HEK293 (cell line): ENCODE measurements around the gene FDX2.
A peak's percentile ranks its signal among the peaks of the same experiment; 100 is the strongest.

Source experiments
- IKZF3 ChIP-seq: fragments of 450-650 bp; IDR thresholded peaks from 2 replicates; pipeline ENCODE4 v1.5.0; 2018; ENCODE audit warnings: missing biosample characterization, mild to moderate bottlenecking, missing genetic modification characterization, moderate library complexity
- KLF7 ChIP-seq: fragments of 450-650 bp; formaldehyde crosslinking; IDR thresholded peaks from 2 replicates; pipeline ENCODE4 v1.5.1; 2016; ENCODE audit warnings: missing biosample characterization, missing genetic modification characterization, borderline replicate concordance
- OVOL3 ChIP-seq: fragments of 450-650 bp; formaldehyde crosslinking; IDR thresholded peaks from 2 replicates; pipeline ENCODE4 v1.5.1; 2016; ENCODE audit warnings: missing biosample characterization, missing genetic modification characterization
- PRDM1 ChIP-seq: fragments of 450-650 bp; formaldehyde crosslinking; IDR thresholded peaks from 2 replicates; pipeline ENCODE4; 2016; ENCODE audit warnings: missing biosample characterization, missing genetic modification characterization
- TCF7L2 ChIP-seq: IDR thresholded peaks from 2 replicates; pipeline ENCODE4 v1.6.1; 2011; ENCODE audit warnings: low read depth, mild to moderate bottlenecking, inconsistent platforms, low read length, moderate library complexity, borderline replicate concordance
- TRIM28 ChIP-seq: IDR thresholded peaks from 2 replicates; pipeline ENCODE4 v1.6.1; 2011; ENCODE audit warnings: low read length, control low read depth, borderline replicate concordance
- ZBTB20 ChIP-seq: fragments of 450-650 bp; formaldehyde crosslinking; IDR thresholded peaks from 2 replicates; pipeline ENCODE4 v1.5.1; 2016; ENCODE audit warnings: missing biosample characterization, missing genetic modification characterization
- ZBTB48 ChIP-seq: fragments of 450-650 bp; formaldehyde crosslinking; IDR thresholded peaks from 2 replicates; pipeline ENCODE4 v1.5.1; 2016; ENCODE audit warnings: missing biosample characterization, missing genetic modification characterization
- ZEB2 ChIP-seq: fragments of 450-650 bp; formaldehyde crosslinking; IDR thresholded peaks from 2 replicates; pipeline ENCODE4 v1.5.1; 2016; ENCODE audit warnings: missing biosample characterization, missing genetic modification characterization
- ZNF157 ChIP-seq: fragments of 450-650 bp; formaldehyde crosslinking; IDR thresholded peaks from 2 replicates; pipeline ENCODE4 v1.5.1; 2016; ENCODE audit warnings: missing biosample characterization, missing genetic modification characterization
- ZNF223 ChIP-seq: fragments of 450-650 bp; formaldehyde crosslinking; IDR thresholded peaks from 2 replicates; pipeline ENCODE4 v1.5.1; 2016; ENCODE audit warnings: missing biosample characterization, missing genetic modification characterization
- ZNF341 ChIP-seq: fragments of 450-650 bp; formaldehyde crosslinking; IDR thresholded peaks from 2 replicates; pipeline ENCODE4; 2016; ENCODE audit warnings: low read depth, missing biosample characterization, missing genetic modification characterization
- ZNF350 ChIP-seq: fragments of 450-650 bp; formaldehyde crosslinking; IDR thresholded peaks from 2 replicates; pipeline ENCODE4 v1.5.0; 2017; ENCODE audit warnings: missing biosample characterization, mild to moderate bottlenecking, missing genetic modification characterization
- ZNF37A ChIP-seq: fragments of 450-650 bp; IDR thresholded peaks from 2 replicates; pipeline ENCODE4 v1.5.1; 2018; ENCODE audit warnings: missing biosample characterization, missing genetic modification characterization
- ZNF394 ChIP-seq: fragments of 450-650 bp; formaldehyde crosslinking; IDR thresholded peaks from 2 replicates; pipeline ENCODE4 v1.5.1; 2016; ENCODE audit warnings: missing biosample characterization, missing genetic modification characterization, mild to moderate bottlenecking, moderate library complexity, borderline replicate concordance
- ZNF426 ChIP-seq: fragments of 450-650 bp; formaldehyde crosslinking; IDR thresholded peaks from 2 replicates; pipeline ENCODE4 v1.5.1; 2017; ENCODE audit warnings: missing biosample characterization, missing genetic modification characterization, mild to moderate bottlenecking, inconsistent platforms, moderate library complexity
- ZNF600 ChIP-seq: fragments of 450-650 bp; formaldehyde crosslinking; IDR thresholded peaks from 2 replicates; pipeline ENCODE4 v1.5.1; 2016; ENCODE audit warnings: missing biosample characterization, missing genetic modification characterization
- ZNF624 ChIP-seq: fragments of 450-650 bp; formaldehyde crosslinking; IDR thresholded peaks from 2 replicates; pipeline ENCODE4 v1.5.1; 2017; ENCODE audit warnings: missing biosample characterization, missing genetic modification characterization
- ZNF629 ChIP-seq: fragments of 450-650 bp; formaldehyde crosslinking; IDR thresholded peaks from 2 replicates; pipeline ENCODE4 v1.5.1; 2017; ENCODE audit warnings: missing biosample characterization, missing genetic modification characterization
- ZNF660 ChIP-seq: fragments of 450-650 bp; IDR thresholded peaks from 2 replicates; pipeline ENCODE4 v1.5.1; 2018; ENCODE audit warnings: missing biosample characterization, mild to moderate bottlenecking, missing genetic modification characterization
- ZNF76 ChIP-seq: fragments of 450-650 bp; formaldehyde crosslinking; IDR thresholded peaks from 2 replicates; pipeline ENCODE4; 2016; ENCODE audit warnings: low read depth, missing biosample characterization, missing genetic modification characterization, borderline replicate concordance
- ZNF792 ChIP-seq: fragments of 450-650 bp; formaldehyde crosslinking; IDR thresholded peaks from 2 replicates; pipeline ENCODE4 v1.5.1; 2016; ENCODE audit warnings: missing biosample characterization, missing genetic modification characterization
- ZNF837 ChIP-seq: fragments of 450-650 bp; formaldehyde crosslinking; IDR thresholded peaks from 2 replicates; pipeline ENCODE4 v1.5.1; 2016; ENCODE audit warnings: missing biosample characterization, missing genetic modification characterization
- ZSCAN30 ChIP-seq: fragments of 450-650 bp; IDR thresholded peaks from 2 replicates; pipeline ENCODE4 v1.5.1; 2018; ENCODE audit warnings: missing biosample characterization, mild to moderate bottlenecking, missing genetic modification characterization, moderate library complexity
- TF ChIP-seq, protein P1 (sequence below): fragments of 450-650 bp; formaldehyde crosslinking; IDR thresholded peaks from 2 replicates; pipeline ENCODE4 v1.5.1; 2017; ENCODE audit warnings: missing biosample characterization, mild to moderate bottlenecking, missing genetic modification characterization, moderate library complexity
- TF ChIP-seq, protein P2 (sequence below): fragments of 450-650 bp; formaldehyde crosslinking; IDR thresholded peaks from 2 replicates; pipeline ENCODE4; 2016; ENCODE audit warnings: missing biosample characterization, missing genetic modification characterization
- TF ChIP-seq, protein P3 (sequence below): fragments of 450-650 bp; formaldehyde crosslinking; IDR thresholded peaks from 2 replicates; pipeline ENCODE4 v1.5.1; 2016; ENCODE audit warnings: missing biosample characterization, missing genetic modification characterization
- TF ChIP-seq, protein P4 (sequence below): fragments of 450-650 bp; formaldehyde crosslinking; IDR thresholded peaks from 2 replicates; pipeline ENCODE4 v1.5.1; 2016; ENCODE audit warnings: missing biosample characterization, missing genetic modification characterization
- TF ChIP-seq, protein P5 (sequence below): fragments of 450-650 bp; formaldehyde crosslinking; IDR thresholded peaks from 2 replicates; pipeline ENCODE4 v1.5.1; 2016; ENCODE audit warnings: missing biosample characterization, missing genetic modification characterization
- TF ChIP-seq, protein P6 (sequence below): fragments of 450-650 bp; IDR thresholded peaks from 2 replicates; pipeline ENCODE4 v1.5.1; 2018; ENCODE audit warnings: missing biosample characterization, missing genetic modification characterization

Gene FDX2

DNA sequence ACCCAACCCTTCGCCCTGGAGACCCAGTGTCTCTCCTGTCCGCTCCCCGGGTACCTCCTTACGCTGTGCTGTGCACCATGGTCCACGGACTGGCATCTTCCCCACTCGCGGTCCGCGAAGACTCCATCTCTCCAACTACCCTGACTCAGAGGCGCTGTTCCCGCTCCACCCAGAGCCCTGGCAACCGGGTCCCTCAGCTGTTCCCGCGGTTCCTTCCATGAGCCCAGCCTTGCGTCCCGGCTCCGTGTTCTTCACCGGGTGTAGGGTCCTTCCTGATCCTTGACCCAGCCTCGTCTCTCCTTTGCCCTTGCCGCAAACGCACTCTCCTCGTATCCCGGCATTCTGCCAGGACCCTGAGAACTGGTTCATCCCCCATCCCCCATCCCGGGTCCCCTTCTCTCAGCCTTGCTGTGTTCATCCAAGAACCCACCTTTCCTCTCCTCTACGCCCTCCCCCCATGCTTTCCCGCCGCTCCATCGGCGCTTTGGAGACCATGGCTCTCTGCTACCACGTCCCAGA, 25.4 kb downstream of the FDX2 start (continued):
- TF ChIP-seq, protein P1, sequence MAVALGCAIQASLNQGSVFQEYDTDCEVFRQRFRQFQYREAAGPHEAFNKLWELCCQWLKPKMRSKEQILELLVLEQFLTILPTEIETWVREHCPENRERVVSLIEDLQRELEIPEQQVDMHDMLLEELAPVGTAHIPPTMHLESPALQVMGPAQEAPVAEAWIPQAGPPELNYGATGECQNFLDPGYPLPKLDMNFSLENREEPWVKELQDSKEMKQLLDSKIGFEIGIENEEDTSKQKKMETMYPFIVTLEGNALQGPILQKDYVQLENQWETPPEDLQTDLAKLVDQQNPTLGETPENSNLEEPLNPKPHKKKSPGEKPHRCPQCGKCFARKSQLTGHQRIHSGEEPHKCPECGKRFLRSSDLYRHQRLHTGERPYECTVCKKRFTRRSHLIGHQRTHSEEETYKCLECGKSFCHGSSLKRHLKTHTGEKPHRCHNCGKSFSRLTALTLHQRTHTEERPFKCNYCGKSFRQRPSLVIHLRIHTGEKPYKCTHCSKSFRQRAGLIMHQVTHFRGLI (tag by site-specific recombination): no peak
- TF ChIP-seq ZNF426 (tag by site-specific recombination) (no peak), ZNF37A (tag by site-specific recombination) (no peak), PRDM1 (tag by site-specific recombination) (no peak), ZBTB48 (peak; percentile 56; the same call in 1 of the 2 replicates), ZNF837 (tag by site-specific recombination) (no peak), ZNF157 (no peak), TRIM28 (no peak), ZNF223 (tag by site-specific recombination) (no peak), OVOL3 (no peak), ZNF341 (tag by site-specific recombination) (peak; percentile 98), ZNF76 (peak; percentile 88), ZNF629 (tag by site-specific recombination) (0 out of 2 replicates have a peak, but pooled peaks have one; percentile 10), KLF7 (tag by site-specific recombination) (no peak), ZSCAN30 (tag by site-specific recombination) (no peak), ZNF394 (tag by site-specific recombination) (no peak), ZNF600 (tag by site-specific recombination) (peak; percentile 92), ZNF660 (tag by site-specific recombination) (no peak), IKZF3 (peak; percentile 22; the same call in 1 of the 2 replicates), ZNF350 (tag by site-specific recombination) (no peak), TCF7L2 (no peak), ZBTB20 (tag by site-specific recombination) (peak; percentile 84), ZNF624 (tag by site-specific recombination) (no peak), ZNF792 (tag by site-specific recombination) (no peak), ZEB2 (tag by site-specific recombination) (no peak)
- TF ChIP-seq, protein P2, sequence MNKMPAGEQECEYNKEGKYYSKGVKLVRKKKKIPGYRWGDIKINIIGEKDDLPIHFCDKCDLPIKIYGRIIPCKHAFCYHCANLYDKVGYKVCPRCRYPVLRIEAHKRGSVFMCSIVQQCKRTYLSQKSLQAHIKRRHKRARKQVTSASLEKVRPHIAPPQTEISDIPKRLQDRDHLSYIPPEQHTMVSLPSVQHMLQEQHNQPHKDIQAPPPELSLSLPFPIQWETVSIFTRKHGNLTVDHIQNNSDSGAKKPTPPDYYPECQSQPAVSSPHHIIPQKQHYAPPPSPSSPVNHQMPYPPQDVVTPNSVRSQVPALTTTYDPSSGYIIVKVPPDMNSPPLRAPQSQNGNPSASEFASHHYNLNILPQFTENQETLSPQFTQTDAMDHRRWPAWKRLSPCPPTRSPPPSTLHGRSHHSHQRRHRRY (tag by site-specific recombination): no peak
- TF ChIP-seq, protein P3, sequence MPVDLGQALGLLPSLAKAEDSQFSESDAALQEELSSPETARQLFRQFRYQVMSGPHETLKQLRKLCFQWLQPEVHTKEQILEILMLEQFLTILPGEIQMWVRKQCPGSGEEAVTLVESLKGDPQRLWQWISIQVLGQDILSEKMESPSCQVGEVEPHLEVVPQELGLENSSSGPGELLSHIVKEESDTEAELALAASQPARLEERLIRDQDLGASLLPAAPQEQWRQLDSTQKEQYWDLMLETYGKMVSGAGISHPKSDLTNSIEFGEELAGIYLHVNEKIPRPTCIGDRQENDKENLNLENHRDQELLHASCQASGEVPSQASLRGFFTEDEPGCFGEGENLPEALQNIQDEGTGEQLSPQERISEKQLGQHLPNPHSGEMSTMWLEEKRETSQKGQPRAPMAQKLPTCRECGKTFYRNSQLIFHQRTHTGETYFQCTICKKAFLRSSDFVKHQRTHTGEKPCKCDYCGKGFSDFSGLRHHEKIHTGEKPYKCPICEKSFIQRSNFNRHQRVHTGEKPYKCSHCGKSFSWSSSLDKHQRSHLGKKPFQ: no peak
- TF ChIP-seq, protein P4, sequence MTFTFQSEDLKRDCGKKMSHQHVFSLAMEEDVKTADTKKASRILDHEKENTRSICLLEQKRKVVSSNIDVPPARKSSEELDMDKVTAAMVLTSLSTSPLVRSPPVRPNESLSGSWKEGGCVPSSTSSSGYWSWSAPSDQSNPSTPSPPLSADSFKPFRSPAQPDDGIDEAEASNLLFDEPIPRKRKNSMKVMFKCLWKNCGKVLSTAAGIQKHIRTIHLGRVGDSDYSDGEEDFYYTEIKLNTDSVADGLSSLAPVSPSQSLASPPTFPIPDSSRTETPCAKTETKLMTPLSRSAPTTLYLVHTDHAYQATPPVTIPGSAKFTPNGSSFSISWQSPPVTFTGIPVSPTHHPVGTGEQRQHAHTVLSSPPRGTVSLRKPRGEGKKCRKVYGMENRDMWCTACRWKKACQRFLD (tag by site-specific recombination): no peak
- TF ChIP-seq, protein P5, sequence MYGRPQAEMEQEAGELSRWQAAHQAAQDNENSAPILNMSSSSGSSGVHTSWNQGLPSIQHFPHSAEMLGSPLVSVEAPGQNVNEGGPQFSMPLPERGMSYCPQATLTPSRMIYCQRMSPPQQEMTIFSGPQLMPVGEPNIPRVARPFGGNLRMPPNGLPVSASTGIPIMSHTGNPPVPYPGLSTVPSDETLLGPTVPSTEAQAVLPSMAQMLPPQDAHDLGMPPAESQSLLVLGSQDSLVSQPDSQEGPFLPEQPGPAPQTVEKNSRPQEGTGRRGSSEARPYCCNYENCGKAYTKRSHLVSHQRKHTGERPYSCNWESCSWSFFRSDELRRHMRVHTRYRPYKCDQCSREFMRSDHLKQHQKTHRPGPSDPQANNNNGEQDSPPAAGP (tag by site-specific recombination): no peak
- TF ChIP-seq, protein P6, sequence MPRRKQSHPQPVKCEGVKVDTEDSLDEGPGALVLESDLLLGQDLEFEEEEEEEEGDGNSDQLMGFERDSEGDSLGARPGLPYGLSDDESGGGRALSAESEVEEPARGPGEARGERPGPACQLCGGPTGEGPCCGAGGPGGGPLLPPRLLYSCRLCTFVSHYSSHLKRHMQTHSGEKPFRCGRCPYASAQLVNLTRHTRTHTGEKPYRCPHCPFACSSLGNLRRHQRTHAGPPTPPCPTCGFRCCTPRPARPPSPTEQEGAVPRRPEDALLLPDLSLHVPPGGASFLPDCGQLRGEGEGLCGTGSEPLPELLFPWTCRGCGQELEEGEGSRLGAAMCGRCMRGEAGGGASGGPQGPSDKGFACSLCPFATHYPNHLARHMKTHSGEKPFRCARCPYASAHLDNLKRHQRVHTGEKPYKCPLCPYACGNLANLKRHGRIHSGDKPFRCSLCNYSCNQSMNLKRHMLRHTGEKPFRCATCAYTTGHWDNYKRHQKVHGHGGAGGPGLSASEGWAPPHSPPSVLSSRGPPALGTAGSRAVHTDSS (tag by site-specific recombination): no peak
